Mucosa of rectum (tissue), 2 donors: Measurements from ENCODE around the gene LSM4.

Experiments
- H3K27ac ChIP-seq, 2 donors: one replicate each; pipeline ENCODE4 v1.7.0; 2013; ENCODE audit warnings: inconsistent platforms in 2 of 2, low read depth in 2 of 2, low read length in 2 of 2
- H3K27me3 ChIP-seq, 2 donors: one replicate each; pipeline ENCODE4 v1.7.0; 2013; ENCODE audit warnings: low read length in 2 of 2; ENCODE audit not compliant: control insufficient read depth in 2 of 2, insufficient read depth in 2 of 2
- H3K36me3 ChIP-seq, 2 donors: one replicate each; pipeline ENCODE4 v1.7.0; 2013; ENCODE audit warnings: low read length in 2 of 2; ENCODE audit not compliant: control insufficient read depth in 2 of 2, insufficient read depth in 2 of 2
- H3K4me1 ChIP-seq, 2 donors: one replicate each; pipeline ENCODE4 v1.7.0; 2013; ENCODE audit warnings: low read length in 2 of 2, mild to moderate bottlenecking in 1 of 2; ENCODE audit not compliant: control insufficient read depth in 2 of 2, insufficient read depth in 2 of 2
- H3K4me3 ChIP-seq, 2 donors: one replicate each; pipeline ENCODE4 v1.7.0; 2013; ENCODE audit warnings: low read length in 2 of 2
- H3K9ac ChIP-seq, 2 donors: one replicate each; pipeline ENCODE4 v1.7.0; 2013; ENCODE audit warnings: low read length in 2 of 2, low read depth in 1 of 2, mild to moderate bottlenecking in 1 of 2
- H3K9me3 ChIP-seq, 2 donors: one replicate each; pipeline ENCODE4 v1.7.0; 2013; ENCODE audit warnings: low read length in 2 of 2; ENCODE audit not compliant: control insufficient read depth in 2 of 2
- donor health status: healthy.
- donor health status: Normal muscosa, but diverticular disease.

The LSM4 gene

DNA sequence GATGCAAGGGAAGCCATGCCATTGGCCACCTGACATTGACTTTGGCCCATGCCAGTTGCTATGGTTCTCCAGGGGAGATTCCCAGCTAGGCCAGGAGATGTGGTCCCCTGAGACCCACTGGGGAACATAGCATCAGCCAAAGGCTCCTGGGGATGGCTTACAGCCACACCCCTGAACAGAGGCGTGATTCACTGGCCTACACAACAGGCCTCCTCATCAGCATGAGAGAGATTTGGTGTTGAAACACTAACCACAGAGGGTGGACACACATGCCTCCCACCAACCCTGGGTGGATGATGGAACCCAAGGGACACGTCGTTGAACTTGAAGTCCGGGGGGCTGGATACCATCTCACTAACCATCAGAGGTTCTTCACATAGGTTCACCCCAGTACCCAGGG lies 63.0 kb downstream of the LSM4 start:
- peaks cover 5 to 15% of the 10 kb centered on the region in 2 donors for H3K36me3 ChIP-seq
- no peaks in the 10 kb centered on the region for H3K9me3 ChIP-seq
- no peaks in the 10 kb centered on the region for H3K27me3 ChIP-seq
- H3K4me3 ChIP-seq: no peak overlapping the region
- no peak overlapping the region for H3K9ac ChIP-seq
- no peak overlapping the region for H3K27ac ChIP-seq
- H3K4me1 ChIP-seq: peaks cover 6 to 7% of the 10 kb centered on the region in 2 donors

DNA sequence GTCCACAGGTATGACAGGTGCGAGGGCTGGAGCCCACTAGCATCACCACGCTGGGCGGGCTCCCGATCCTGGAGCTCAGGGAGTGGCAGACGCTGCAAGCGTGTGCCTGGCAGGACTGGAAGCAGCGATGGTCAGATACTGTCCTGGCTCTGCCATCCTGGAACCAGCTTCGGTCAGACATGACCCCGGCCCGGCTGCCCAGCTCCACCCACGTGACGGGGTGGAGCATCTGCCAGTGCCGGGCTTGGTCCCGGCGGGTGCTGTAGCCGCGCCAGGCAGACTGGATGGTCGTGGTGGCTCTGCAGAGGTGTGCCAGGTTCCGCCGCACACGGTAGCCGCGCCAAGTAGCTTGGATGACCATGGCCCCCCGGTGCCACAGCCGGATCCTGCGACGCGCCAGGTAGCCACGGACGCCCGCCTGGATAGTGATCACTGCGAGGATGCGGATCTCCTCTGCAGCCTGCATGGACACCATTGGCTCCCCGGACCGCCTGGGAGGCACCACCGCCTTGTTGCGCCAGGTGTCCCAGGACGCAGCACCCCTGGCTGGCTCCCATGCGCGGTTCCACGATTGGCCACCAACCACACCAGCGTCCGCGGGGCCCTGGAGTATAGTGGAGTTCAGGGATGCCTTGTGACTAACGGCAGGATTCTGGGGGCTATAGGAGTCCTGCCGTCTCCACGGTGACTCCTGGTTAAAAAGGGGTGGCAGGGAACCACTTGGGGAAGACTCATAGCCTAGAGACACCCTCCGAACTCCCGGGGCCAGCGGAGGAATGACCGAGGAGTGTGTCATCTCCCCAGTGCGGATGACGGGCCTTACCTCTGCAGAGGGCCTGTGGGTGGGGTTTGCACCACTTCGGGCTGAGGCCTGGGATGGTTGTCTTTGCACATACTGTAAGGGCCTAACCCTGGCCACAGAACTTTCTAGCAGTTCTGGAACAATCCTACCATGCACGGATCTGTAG lies 65.1 kb downstream of the LSM4 start:
- no peak overlapping the region for H3K4me3 ChIP-seq
- H3K9me3 ChIP-seq: no peaks in the 10 kb centered on the region
- no peak overlapping the region for H3K9ac ChIP-seq
- H3K36me3 ChIP-seq: peaks cover 0 to under 1% of the 10 kb centered on the region in 2 donors
- no peak overlapping the region for H3K27ac ChIP-seq
- peaks cover 22 to 25% of the 10 kb centered on the region in 2 donors for H3K4me1 ChIP-seq
- H3K27me3 ChIP-seq: no peaks in the 10 kb centered on the region
